SH-SY5Y (cell line): Measurements from ENCODE around the gene ITGB6.

Experiments
- GATA2 ChIP-seq: IDR thresholded peaks from 2 replicates; pipeline ENCODE4 v1.6.1; 2011; ENCODE audit warnings: mild to moderate bottlenecking, low read depth, low read length
- GATA3 ChIP-seq: IDR thresholded peaks from 2 replicates; pipeline ENCODE4 v1.6.1; 2011; ENCODE audit warnings: low read depth, mild to moderate bottlenecking, low read length, moderate library complexity

- TF ChIP-seq GATA2 (no peak), GATA3 (no peak)
Measured at GRCh38 chr2:160104115-160104514, 96.0 kb downstream of the ITGB6 start.
